H1 (cell line): ENCODE data around the gene DCHS1. TPM values are rescaled to one million over a fixed set of nuclear protein-coding genes. Genes with fewer than 3 reads are reported as not detected.

ENCODE experiments used
- CTCF ChIA-PET: fragments of 300-600 bp; sonication (Branson Sonifier 250); formaldehyde crosslinking; loops from one replicate; lab custom pipeline; 2021; ENCODE audit not compliant: partially characterized antibody; lab: Charles Lee
- POLR2A ChIA-PET: fragments of 300-600 bp; sonication (Branson Sonifier 250); formaldehyde crosslinking; loops from one replicate; lab custom pipeline; 2021; ENCODE audit warnings: inconsistent platforms; ENCODE audit not compliant: partially characterized antibody; lab: Charles Lee
- DNase-seq, 2 experiments: peaks; one replicate each; pipeline versions ENCODE4 v3.0.0 to v3.0.0-alpha.2; 2010 to 2022; ENCODE audit warnings: low spot score in 2 of 2, low read depth in 1 of 2, mixed read lengths in 1 of 2
- FAIRE-seq: peaks from 2 replicates; lab custom pipeline; 2011; peaks lifted over from hg19 to GRCh38; lab: Jason Lieb, UNC
- H2AFZ ChIP-seq: 2 replicates; pipeline ENCODE4 v1.8.1; 2012; ENCODE audit warnings: low read length, inconsistent platforms
- H2AK5ac ChIP-seq: 2 replicates; pipeline ENCODE4 v1.6.1; 2013; ENCODE audit warnings: low read depth, low read length
- H2BK120ac ChIP-seq: replicated peaks from 2 replicates; pipeline ENCODE3; 2013; ENCODE audit warnings: low read depth, low read length, inconsistent platforms
- H2BK12ac ChIP-seq: 2 replicates; pipeline ENCODE4 v1.6.1; 2013; ENCODE audit warnings: low read depth, low read length
- H2BK15ac ChIP-seq: 2 replicates; pipeline ENCODE4 v1.6.1; 2013; ENCODE audit warnings: low read length
- H2BK20ac ChIP-seq: 2 replicates; pipeline ENCODE4 v1.6.1; 2013; ENCODE audit warnings: low read length
- H2BK5ac ChIP-seq: 2 replicates; pipeline ENCODE4 v1.6.1; 2013; ENCODE audit warnings: low read depth, low read length
- H3K14ac ChIP-seq: 2 replicates; pipeline ENCODE4 v1.6.1; 2013; ENCODE audit warnings: inconsistent platforms; ENCODE audit not compliant: insufficient read length
- H3K18ac ChIP-seq: 2 replicates; pipeline ENCODE4 v1.6.1; 2013; ENCODE audit warnings: low read length; ENCODE audit errors: extremely low read depth
- H3K23ac ChIP-seq: 2 replicates; pipeline ENCODE4 v1.6.1; 2013; ENCODE audit warnings: inconsistent platforms; ENCODE audit not compliant: insufficient read length
- H3K23me2 ChIP-seq: 2 replicates; pipeline ENCODE4 v1.6.1; 2013; ENCODE audit warnings: low read depth, low read length
- H3K27ac ChIP-seq: 2 replicates; pipeline ENCODE4 v1.6.1; 2011; ENCODE audit warnings: low read depth, low read length, inconsistent platforms
- H3K27me3 ChIP-seq, 4 experiments: replicated peaks in 1 of 4; 1 replicate in 1 of 4; 2 replicates in 3 of 4; pipeline versions ENCODE4 v1.6.1 to v1.8.1; 2011 to 2013; ENCODE audit warnings: low read length in 3 of 4, mild to moderate bottlenecking in 3 of 4, inconsistent platforms in 2 of 4, mixed read lengths in 2 of 4, moderate library complexity in 1 of 4; ENCODE audit not compliant: control insufficient read depth in 3 of 4, insufficient read depth in 3 of 4; ENCODE audit errors: extremely low read depth in 1 of 4
- H3K36me3 ChIP-seq, 4 experiments: 2 replicates each; pipeline versions ENCODE4 v1.6.1 to v1.8.1; 2011 to 2013; ENCODE audit warnings: mild to moderate bottlenecking in 4 of 4, low read length in 3 of 4, moderate library complexity in 2 of 4, control low read depth in 1 of 4, inconsistent platforms in 1 of 4; ENCODE audit not compliant: insufficient read depth in 4 of 4, control insufficient read depth in 2 of 4
- H3K4ac ChIP-seq: replicated peaks from 2 replicates; pipeline ENCODE3; 2013; ENCODE audit warnings: low read length, low read depth, mixed read lengths, inconsistent platforms; ENCODE audit not compliant: insufficient read length
- H3K4me1 ChIP-seq, 4 experiments: replicated peaks in 1 of 4; 1 replicate in 1 of 4; 2 replicates in 3 of 4; pipeline versions ENCODE4 v1.6.1 to v1.8.1; 2011 to 2013; ENCODE audit warnings: low read length in 3 of 4, inconsistent platforms in 2 of 4, mixed read lengths in 1 of 4; ENCODE audit not compliant: insufficient read depth in 4 of 4, control insufficient read depth in 3 of 4
- H3K4me2 ChIP-seq, 2 experiments: 2 replicates each; pipeline versions ENCODE4 v1.6.1 to v1.8.1; 2011 to 2013; ENCODE audit warnings: low read depth in 2 of 2, low read length in 2 of 2, control low read depth in 1 of 2, inconsistent platforms in 1 of 2, mild to moderate bottlenecking in 1 of 2; ENCODE audit not compliant: insufficient read depth in 1 of 2
- H3K4me3 ChIP-seq, 4 experiments: fragments of 200-600, 300-600 bp in 1 of 4; sonication (generic), shearing (Covaris generic), sonication (Bioruptor Twin) in 1 of 4; 2 replicates each; pipeline versions ENCODE4 v1.5.1 to v1.8.1; 2011 to 2016; ENCODE audit warnings: low read length in 4 of 4, low read depth in 3 of 4, control low read depth in 2 of 4, inconsistent platforms in 2 of 4, mild to moderate bottlenecking in 2 of 4, mixed read lengths in 1 of 4, moderate library complexity in 1 of 4; ENCODE audit not compliant: insufficient read depth in 2 of 4; ENCODE audit errors: extremely low read depth in 1 of 4
- H3K56ac ChIP-seq: replicated peaks from 2 replicates; pipeline ENCODE3; 2013; ENCODE audit warnings: low read depth, mild to moderate bottlenecking, mixed read lengths, low read length, inconsistent platforms; ENCODE audit not compliant: insufficient read length
- H3K79me1 ChIP-seq: 2 replicates; pipeline ENCODE4 v1.6.1; 2013; ENCODE audit warnings: low read depth, low read length, control low read depth
- H3K79me2 ChIP-seq, 2 experiments: 2 replicates each; pipeline versions ENCODE4 v1.6.1 to v1.8.1; 2012 to 2013; ENCODE audit warnings: low read length in 2 of 2, mild to moderate bottlenecking in 2 of 2, inconsistent platforms in 1 of 2; ENCODE audit not compliant: insufficient read depth in 2 of 2, control insufficient read depth in 1 of 2
- H3K9ac ChIP-seq, 4 experiments: replicated peaks in 1 of 4; 1 replicate in 1 of 4; 2 replicates in 3 of 4; pipeline versions ENCODE4 v1.6.1 to v1.8.1; 2011 to 2013; ENCODE audit warnings: low read depth in 3 of 4, low read length in 3 of 4, control low read depth in 2 of 4, mild to moderate bottlenecking in 2 of 4, moderate library complexity in 2 of 4, inconsistent platforms in 1 of 4; ENCODE audit errors: extremely low read depth in 1 of 4
- H3K9me3 ChIP-seq, 2 experiments: 2 replicates each; pipeline versions ENCODE4 v1.6.1 to v1.8.1; 2012 to 2013; ENCODE audit warnings: mild to moderate bottlenecking in 2 of 2, moderate library complexity in 2 of 2, control low read depth in 1 of 2, inconsistent platforms in 1 of 2, low read depth in 1 of 2, low read length in 1 of 2, mixed read lengths in 1 of 2; ENCODE audit not compliant: insufficient read depth in 2 of 2
- H4K20me1 ChIP-seq, 2 experiments: replicated peaks in 1 of 2; 2 replicates each; pipeline versions ENCODE3 to v1.8.1; 2011 to 2013; ENCODE audit warnings: inconsistent platforms in 2 of 2, low read length in 2 of 2, mild to moderate bottlenecking in 1 of 2; ENCODE audit not compliant: insufficient read depth in 2 of 2, control insufficient read depth in 1 of 2
- H4K5ac ChIP-seq: 2 replicates; pipeline ENCODE4 v1.6.1; 2013; ENCODE audit warnings: low read length, low read depth, mixed read lengths, inconsistent platforms; ENCODE audit not compliant: insufficient read length
- H4K8ac ChIP-seq: 2 replicates; pipeline ENCODE4 v1.8.0; 2013; ENCODE audit warnings: mild to moderate bottlenecking, moderate library complexity, low read length, inconsistent platforms; ENCODE audit not compliant: insufficient read depth; ENCODE audit errors: extremely low read depth
- H4K91ac ChIP-seq: replicated peaks from 2 replicates; pipeline ENCODE3; 2013; ENCODE audit warnings: low read length, mixed read lengths, inconsistent platforms; ENCODE audit not compliant: insufficient read length
- SIN3A ChIP-seq, 2 experiments: IDR thresholded peaks in 1 of 2; conservative IDR thresholded peaks in 1 of 2; 2 replicates each; pipeline ENCODE4 v1.6.1; 2011 to 2012; ENCODE audit warnings: low read length in 2 of 2, improper control_type of control experiment in 1 of 2, low read depth in 1 of 2, mild to moderate bottlenecking in 1 of 2
- WGBS, 2 experiments: shearing (Covaris generic) in 1 of 2; methylation state at CpG; one replicate each; pipeline versions ENCODE4 v1.1.6 to v1.1.7; 2013 to 2015; ENCODE audit warnings: low lambda C conversion rate in 2 of 2, mixed read lengths in 2 of 2, inconsistent platforms in 1 of 2, low coverage in 1 of 2, missing lambda C conversion rate in 1 of 2; ENCODE audit not compliant: insufficient replicate concordance in 2 of 2, insufficient coverage in 1 of 2, insufficient read length in 1 of 2; ENCODE audit errors: extremely low coverage in 1 of 2, missing lambda C conversion rate in 1 of 2; 5-methylcytosine and 5-hydroxymethylcytosine counted together
- polyA plus RNA-seq, 7 experiments: library from polyadenylated mRNA; depleted of rRNA in 3 of 7; stranded (reverse) in 5 of 7; unstranded in 2 of 7; fragments of >200 nt in 5 of 7; fragments of 200-250 nt in 2 of 7; gene quantifications; 1 replicate in 5 of 7; 2 replicates in 1 of 7; 4 replicates in 1 of 7; pipeline versions ENCODE4 v1.2.1 to v1.2.3, GENCODE V29; 2011 to 2013; ENCODE audit warnings: missing spikeins in 2 of 7, mixed read lengths in 2 of 7
- total RNA-seq: library from RNA; stranded (reverse); fragmentation: NEBNext Ultra II Directional; extraction: Animal tissue kit (Norgen Biotek cat#: 25700); gene quantifications from 2 replicates; pipeline ENCODE4 v1.2.1, GENCODE V29; 2021

Gene DCHS1
- total and polyA plus RNA-seq, 2 of the 8 experiments (the other 6 are each of a cell fraction or from before 2014, with no cell fraction given): 8.2 to 10.5 TPM

- Histone ChIP-seq H4K5ac (no peak overlapping the region), H3K4me3 (no peak overlapping the region), H2BK5ac (no peak overlapping the region), H3K27ac (no peak overlapping the region), H2AK5ac (no peak overlapping the region), H3K23me2 (no peaks in the 10 kb centered on the region), H2BK12ac (no peak overlapping the region), H3K79me1 (no peaks in the 10 kb centered on the region), H3K9me3 (no peaks in the 10 kb centered on the region), H2BK20ac (no peak overlapping the region), H4K20me1 (no peaks in the 10 kb centered on the region), H3K4me1 (no peaks in the 10 kb centered on the region), H3K23ac (no peak overlapping the region), H3K36me3 (no peaks in the 10 kb centered on the region), H4K8ac (no peak overlapping the region), H2BK15ac (no peak overlapping the region), H3K27me3 (no peaks in the 10 kb centered on the region; a peak in 1 of 7 replicates), H2BK120ac (no peak overlapping the region), H3K14ac (no peak overlapping the region), H3K4me2 (no peak overlapping the region), H2AFZ (no peak overlapping the region), H3K56ac (no peak overlapping the region), H3K9ac (no peak overlapping the region), H4K91ac (no peak overlapping the region), H3K4ac (no peak overlapping the region), H3K18ac (no peak overlapping the region), H3K79me2 (no peaks in the 10 kb centered on the region)
- TF ChIP-seq SIN3A (conservative IDR thresholded peaks at IDR 0.05 in 1 of 2, IDR thresholded peaks at IDR 0.05 in 1 of 2; ENCODE audit: low read depth in 1 of 2, low read length in 2 of 2): no peak
- no peak for FAIRE-seq
- ChIA-PET POLR2A (interaction anchor here (1.2 kb wide), 1 partner anchor 82 kb away, joined by 3 read pairs; the partner anchor contains the start of gene TAF10), CTCF (interaction anchor here (0.7 to 3.4 kb wide), 8 partner anchors 11 to 284 kb away, joined by 3 to 13 read pairs (median 3); partner anchors contain the start of genes MRPL17 and TPP1)
- no CpG with 5 or more reads among the region's 1 CpG for WGBS, 2 experiments
- no peak for DNase-seq
These were observed 38.6 kb upstream of the DCHS1 start for GRCh38 chr11:6694229-6694535.
